Lower lobe of right lung (tissue), 2 donors: ENCODE data around the gene GRID1. TPM values are rescaled to one million over a fixed set of nuclear protein-coding genes. Genes with fewer than 3 reads are reported as not detected.

ENCODE experiments used
- ATAC-seq, 2 donors: fragments of 200-7000 bp; cut with Tn5 transposase; one replicate each; pipeline ENCODE4 v1.9.1; 2020 to 2022; ENCODE audit warnings: mild to moderate bottlenecking in 2 of 2, moderate library complexity in 2 of 2
- DNase-seq: peaks from one replicate; pipeline ENCODE4 v3.0.0-alpha.2; 2020
- H3K27ac ChIP-seq: fragments of 200-600 bp; one replicate; pipeline ENCODE4 v1.8.0; 2022
- H3K27me3 ChIP-seq: fragments of 200-600 bp; one replicate; pipeline ENCODE4 v1.8.0; 2022; ENCODE audit warnings: low read depth
- H3K36me3 ChIP-seq: fragments of 200-600 bp; one replicate; pipeline ENCODE4 v1.8.0; 2022; ENCODE audit warnings: mild to moderate bottlenecking
- H3K4me1 ChIP-seq: fragments of 200-600 bp; one replicate; pipeline ENCODE4 v1.8.0; 2022
- H3K4me3 ChIP-seq: fragments of 200-600 bp; one replicate; pipeline ENCODE4 v1.8.0; 2022; ENCODE audit warnings: mild to moderate bottlenecking
- H3K9me3 ChIP-seq: fragments of 200-600 bp; one replicate; pipeline ENCODE4 v1.8.0; 2022
- CTCF ChIP-seq: fragments of 200-600 bp; IDR thresholded peaks from one replicate; pipeline ENCODE4 v1.8.0; 2022; ENCODE audit warnings: antibody characterized with exemption, mild to moderate bottlenecking
- intact Hi-C: fragments of 100-400 bp; cut with DNase I; formaldehyde crosslinking; loops from one replicate; pipeline ENCODE4 v1.11.0; 2022
- total RNA-seq: library from RNA; stranded (reverse); fragmentation: NEBNext Ultra II Directional; extraction: Animal tissue kit (Norgen Biotek cat#: 25700); gene quantifications from one replicate; pipeline ENCODE4 v1.2.1, GENCODE V29; 2021
- donor health status: DM: no; HTN: yes; CAD: no; lungs with severe emphysema.

GRID1 gene
- total RNA-seq, 1 donor from 2014 or later = 2.5 TPM

GRCh38 chr10:86060386-86061277 is 306.0 kb downstream of the GRID1 start:
- no peak for TF ChIP-seq CTCF
- no peak for DNase-seq
- Histone ChIP-seq H3K4me1 (no peaks in the 10 kb centered on the region), H3K27me3 (no peaks in the 10 kb centered on the region), H3K4me3 (no peak overlapping the region), H3K9me3 (no peaks in the 10 kb centered on the region), H3K36me3 (no peaks in the 10 kb centered on the region), H3K27ac (no peak overlapping the region)
- no peak for ATAC-seq
- intact Hi-C loops = no loop called here

DNA sequence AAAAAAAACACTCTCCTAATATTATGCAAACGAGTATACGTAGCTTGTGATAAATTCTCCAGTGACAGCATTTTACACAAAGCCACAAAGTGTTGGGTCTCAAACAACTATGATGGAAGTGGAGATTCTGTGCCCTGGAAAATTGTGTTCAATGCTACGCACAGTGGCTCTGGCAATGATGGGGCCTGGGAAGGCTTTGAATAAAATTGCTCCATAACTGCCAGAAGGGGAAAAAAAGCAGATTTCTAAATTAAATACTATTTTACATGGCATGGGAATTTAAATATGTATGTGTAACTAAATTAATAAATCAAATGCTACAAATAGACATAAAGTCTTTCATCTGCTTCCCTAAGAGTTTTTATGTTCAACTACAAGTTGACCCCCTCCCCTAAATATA is 306.7 kb downstream of the GRID1 start:
- H3K27me3 ChIP-seq = no peaks in the 10 kb centered on the region
- intact Hi-C loops = no loop called here

GRCh38 chr10:86058964-86059363 is 307.6 kb downstream of the GRID1 start:
- DNase-seq (no peak), ATAC-seq (no peak)
- Histone ChIP-seq H3K4me3 (no peak overlapping the region), H3K4me1 (no peaks in the 10 kb centered on the region), H3K9me3 (no peaks in the 10 kb centered on the region), H3K27ac (no peak overlapping the region), H3K27me3 (no peaks in the 10 kb centered on the region), H3K36me3 (no peaks in the 10 kb centered on the region)
- TF ChIP-seq CTCF = no peak
- intact Hi-C loops = no loop called here

More for the DNA sequence above, 306.7 kb downstream of the GRID1 start:
- Histone ChIP-seq H3K27ac (no peak overlapping the region), H3K9me3 (no peaks in the 10 kb centered on the region), H3K4me1 (no peaks in the 10 kb centered on the region), H3K36me3 (no peaks in the 10 kb centered on the region), H3K4me3 (no peak overlapping the region)
- no peak for ATAC-seq
- no peak for TF ChIP-seq CTCF
- no peak for DNase-seq

DNA sequence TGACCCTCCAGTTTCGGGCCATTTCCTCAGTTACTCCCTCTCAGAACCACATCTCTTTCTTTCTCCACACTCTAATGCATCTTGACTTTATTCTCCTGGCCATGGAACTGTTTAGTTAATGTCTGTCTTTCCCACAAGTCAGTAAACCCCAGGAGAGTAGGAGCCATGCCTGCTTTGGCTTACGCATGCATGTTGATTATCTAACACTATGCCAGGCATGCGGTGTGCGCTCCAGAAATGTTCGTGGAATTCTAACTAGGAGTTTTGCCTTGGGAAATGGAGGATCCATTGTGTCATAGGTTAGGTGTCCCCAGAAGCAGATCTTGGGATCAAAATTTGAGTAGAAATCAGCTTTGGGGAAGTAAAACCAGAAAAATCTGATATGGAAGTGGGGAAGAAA is 308.9 kb downstream of the GRID1 start:
- H3K9me3 ChIP-seq = no peaks in the 10 kb centered on the region
- ATAC-seq (no peak), DNase-seq (no peak)
- no peak overlapping the region for H3K27ac ChIP-seq
- intact Hi-C loops = no loop called here
- H3K4me1 ChIP-seq = no peaks in the 10 kb centered on the region
- no peaks in the 10 kb centered on the region for H3K27me3 ChIP-seq
- TF ChIP-seq CTCF = no peak
- H3K36me3 ChIP-seq = no peaks in the 10 kb centered on the region
- no peak overlapping the region for H3K4me3 ChIP-seq

DNA sequence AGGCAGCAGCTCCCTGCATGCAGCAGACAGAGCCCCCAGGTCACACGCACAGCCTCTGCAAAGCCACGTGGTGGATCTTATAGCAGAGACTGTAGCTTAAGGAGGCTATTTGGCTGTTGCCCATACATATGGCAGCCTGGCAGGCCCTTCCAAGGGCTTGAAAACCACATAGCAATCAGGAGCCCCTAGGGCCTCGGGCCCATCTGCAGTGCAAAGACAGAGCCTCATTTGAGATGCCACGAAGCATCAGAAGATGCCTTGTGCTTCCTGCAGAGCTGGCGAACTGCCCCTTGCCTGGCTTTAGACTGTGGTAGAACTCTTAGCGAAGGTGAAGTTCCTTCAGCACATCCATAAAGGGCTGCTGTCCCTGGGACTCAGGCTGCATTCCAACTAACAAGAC is 309.9 kb downstream of the GRID1 start:
- TF ChIP-seq CTCF = no peak
- H3K4me3 ChIP-seq = no peak overlapping the region
- H3K27ac ChIP-seq = no peak overlapping the region
- H3K27me3 ChIP-seq = no peaks in the 10 kb centered on the region
- H3K4me1 ChIP-seq = no peaks in the 10 kb centered on the region
- H3K36me3 ChIP-seq = no peaks in the 10 kb centered on the region
- no peaks in the 10 kb centered on the region for H3K9me3 ChIP-seq
- ATAC-seq (no peak), DNase-seq (no peak)
- intact Hi-C loops = no loop called here
